ENCODE measurements around the gene CNNM2. TPM values are rescaled to one million over a fixed set of nuclear protein-coding genes. Genes with fewer than 3 reads are reported as not detected.

The CNNM2 gene
- total RNA-seq, 4 donors from 2014 or later, result 9.9 to 21.0 (median 10.5) TPM

DNA sequence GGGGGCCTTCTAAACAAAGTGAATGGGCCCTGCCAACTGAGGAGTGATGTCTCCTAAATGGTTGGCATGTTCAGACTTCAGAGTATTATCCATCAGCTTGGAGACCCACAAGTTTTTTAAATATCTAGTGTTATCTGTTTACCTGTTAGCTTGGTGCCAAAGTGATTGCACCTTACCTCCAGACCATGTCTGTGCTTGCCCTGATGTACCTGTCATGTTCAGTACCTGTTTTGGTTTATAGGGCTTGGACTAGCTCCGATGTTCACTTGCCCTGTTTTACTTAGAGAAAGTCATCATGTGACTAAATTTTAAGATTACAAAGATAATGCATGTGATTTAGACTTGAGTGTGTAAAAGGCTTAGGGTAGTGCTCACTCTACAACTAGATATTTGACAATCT lies 67.7 kb downstream of the CNNM2 start:
- 96 to 97% methylated on average over 1 of the region's 1 CpG for WGBS, 2 donors
- no peaks in the 10 kb centered on the region for H3K36me3 ChIP-seq
- H3K4me1 ChIP-seq, result peaks cover 0 to 18% (median 0%) of the 10 kb centered on the region in 4 donors
- no peak for DNase-seq (ENCODE audit: low spot score in 2 of 2)
- no peak overlapping the region for H3K4me3 ChIP-seq
- H3K9me3 ChIP-seq, result no peaks in the 10 kb centered on the region
- H3K27ac ChIP-seq, result no peak overlapping the region
- TF ChIP-seq EP300 (IDR thresholded peaks at IDR 0.05), result no peak
- TF ChIP-seq POLR2A (IDR thresholded peaks at IDR 0.05), result no peak
- TF ChIP-seq, protein P1, sequence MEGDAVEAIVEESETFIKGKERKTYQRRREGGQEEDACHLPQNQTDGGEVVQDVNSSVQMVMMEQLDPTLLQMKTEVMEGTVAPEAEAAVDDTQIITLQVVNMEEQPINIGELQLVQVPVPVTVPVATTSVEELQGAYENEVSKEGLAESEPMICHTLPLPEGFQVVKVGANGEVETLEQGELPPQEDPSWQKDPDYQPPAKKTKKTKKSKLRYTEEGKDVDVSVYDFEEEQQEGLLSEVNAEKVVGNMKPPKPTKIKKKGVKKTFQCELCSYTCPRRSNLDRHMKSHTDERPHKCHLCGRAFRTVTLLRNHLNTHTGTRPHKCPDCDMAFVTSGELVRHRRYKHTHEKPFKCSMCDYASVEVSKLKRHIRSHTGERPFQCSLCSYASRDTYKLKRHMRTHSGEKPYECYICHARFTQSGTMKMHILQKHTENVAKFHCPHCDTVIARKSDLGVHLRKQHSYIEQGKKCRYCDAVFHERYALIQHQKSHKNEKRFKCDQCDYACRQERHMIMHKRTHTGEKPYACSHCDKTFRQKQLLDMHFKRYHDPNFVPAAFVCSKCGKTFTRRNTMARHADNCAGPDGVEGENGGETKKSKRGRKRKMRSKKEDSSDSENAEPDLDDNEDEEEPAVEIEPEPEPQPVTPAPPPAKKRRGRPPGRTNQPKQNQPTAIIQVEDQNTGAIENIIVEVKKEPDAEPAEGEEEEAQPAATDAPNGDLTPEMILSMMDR (IDR thresholded peaks at IDR 0.05), result no peak
- no peaks in the 10 kb centered on the region for H3K27me3 ChIP-seq

DNA sequence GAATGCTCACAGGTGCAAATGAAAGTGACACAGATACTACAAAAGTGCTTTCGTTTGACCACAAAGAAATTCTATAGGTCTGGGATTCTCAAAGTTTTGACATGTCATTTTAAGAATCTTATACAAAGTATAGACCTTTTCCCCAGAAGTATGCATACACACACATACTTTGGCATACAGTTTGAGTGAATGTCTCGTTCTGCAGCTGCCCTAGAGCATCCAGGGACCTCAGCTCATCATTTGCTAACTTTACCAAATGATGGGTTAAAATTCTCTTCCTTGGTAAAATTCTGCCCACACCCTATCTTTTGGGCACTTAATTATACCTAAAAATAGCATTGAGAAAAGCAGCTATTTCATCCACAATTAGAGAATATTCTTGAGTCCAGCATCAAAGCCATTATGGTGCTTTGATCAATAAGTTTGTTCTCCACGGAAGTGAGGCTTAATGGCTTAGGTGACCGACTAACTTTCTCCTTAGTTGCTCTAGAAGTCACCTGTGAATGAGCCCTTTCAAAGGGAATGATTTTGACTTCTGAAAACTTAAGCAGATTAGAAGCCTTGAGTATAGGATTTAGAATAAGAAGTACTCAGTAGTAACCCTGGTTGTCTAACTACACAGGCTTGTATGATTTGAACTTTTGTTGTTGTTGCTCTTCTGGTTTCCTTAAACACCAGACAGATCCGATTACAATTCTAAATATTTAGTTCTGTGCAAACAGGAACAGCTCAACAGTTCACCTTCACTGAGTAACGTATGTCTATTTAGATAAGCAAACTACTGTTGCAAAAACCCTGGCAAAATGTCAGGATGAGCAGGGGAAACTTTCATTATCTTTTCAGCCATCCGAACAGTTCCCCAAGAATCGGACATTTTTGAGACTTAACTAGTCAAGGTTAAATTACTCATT lies 70.6 kb downstream of the CNNM2 start:
- H3K4me1 ChIP-seq, result peaks cover 0 to 13% (median 0%) of the 10 kb centered on the region in 4 donors
- no peak overlapping the region for H3K4me3 ChIP-seq
- 58 to 59% methylated on average over 8 of the region's 8 CpGs for WGBS, 2 donors
- no peak for DNase-seq (ENCODE audit: low spot score in 2 of 2)
- no peaks in the 10 kb centered on the region for H3K27me3 ChIP-seq
- no peaks in the 10 kb centered on the region for H3K9me3 ChIP-seq
- H3K27ac ChIP-seq, result no peak overlapping the region
- TF ChIP-seq EP300 (IDR thresholded peaks at IDR 0.05) (no peak), POLR2A (IDR thresholded peaks at IDR 0.05) (no peak)
- TF ChIP-seq, protein P1 (IDR thresholded peaks at IDR 0.05), result no peak
- no peaks in the 10 kb centered on the region for H3K36me3 ChIP-seq

DNA sequence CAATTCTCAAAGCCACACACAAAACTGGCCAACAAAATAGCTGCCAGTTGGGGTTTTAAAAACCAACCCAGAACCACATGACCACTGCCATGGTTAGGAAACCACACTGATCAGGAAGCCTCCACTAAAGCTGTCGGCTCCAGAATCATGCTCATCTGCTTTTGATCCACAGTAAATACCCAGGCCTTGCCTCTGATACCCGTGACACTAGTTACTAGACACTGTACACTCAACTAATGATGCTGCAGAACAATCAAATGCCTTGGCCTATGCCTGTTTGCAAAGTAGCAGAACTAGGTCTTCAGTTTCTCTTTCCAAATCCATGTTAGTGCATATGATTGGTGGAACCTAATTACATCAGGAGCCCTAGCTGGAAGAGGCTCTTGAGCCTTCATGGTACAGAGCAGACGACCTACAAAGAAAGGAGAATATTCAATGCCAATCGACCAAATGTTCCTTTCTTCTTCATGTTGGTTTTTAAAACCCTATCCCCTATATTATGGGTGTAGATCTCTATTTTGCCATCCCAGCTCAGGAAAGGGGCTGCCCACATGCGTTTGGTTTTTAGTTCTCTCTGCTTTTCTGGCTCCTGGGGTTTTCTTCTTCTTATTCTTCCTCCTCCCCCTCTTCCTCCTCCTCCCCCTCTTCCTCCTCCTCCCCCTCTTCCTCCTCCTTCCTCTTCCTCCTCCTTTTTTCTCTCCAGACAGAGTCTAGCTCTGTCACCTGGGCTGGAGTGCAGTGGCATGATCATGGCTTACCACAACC lies 76.6 kb downstream of the CNNM2 start:
- no peaks in the 10 kb centered on the region for H3K4me1 ChIP-seq
- H3K9me3 ChIP-seq, result no peaks in the 10 kb centered on the region
- H3K36me3 ChIP-seq, result no peaks in the 10 kb centered on the region
- no peak for DNase-seq (ENCODE audit: low spot score in 2 of 2)
- 80 to 90% methylated on average over 5 of the region's 5 CpGs for WGBS, 2 donors
- TF ChIP-seq, protein P1 (IDR thresholded peaks at IDR 0.05), result no peak
- H3K4me3 ChIP-seq, result no peak overlapping the region
- no peaks in the 10 kb centered on the region for H3K27me3 ChIP-seq
- no peak overlapping the region for H3K27ac ChIP-seq

DNA sequence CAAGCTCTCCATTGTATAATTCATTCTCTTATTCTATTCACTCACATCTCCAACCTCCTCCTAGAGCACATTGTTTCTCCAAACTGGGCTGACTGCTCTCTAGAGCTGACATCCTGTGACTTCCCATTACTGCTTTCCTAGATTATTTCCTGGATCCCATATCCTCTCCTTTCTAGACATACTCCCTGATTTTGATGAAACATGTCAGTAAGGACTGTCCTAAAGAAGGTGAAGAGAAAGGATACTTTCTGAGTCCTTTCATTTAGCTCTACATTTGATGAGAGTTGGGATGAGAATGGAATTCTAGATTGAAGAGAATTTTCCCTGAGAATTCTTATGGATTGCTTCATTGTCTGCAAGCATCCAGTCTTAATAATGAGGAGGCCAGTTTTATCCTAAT lies 78.8 kb downstream of the CNNM2 start:
- no peak for TF ChIP-seq POLR2A (IDR thresholded peaks at IDR 0.05)
- TF ChIP-seq EP300 (IDR thresholded peaks at IDR 0.05), result no peak
- TF ChIP-seq, protein P1 (IDR thresholded peaks at IDR 0.05), result no peak
- DNase-seq (ENCODE audit: low spot score in 2 of 2), result no peak
- no peaks in the 10 kb centered on the region for H3K9me3 ChIP-seq
- H3K27me3 ChIP-seq, result no peaks in the 10 kb centered on the region
- no peak overlapping the region for H3K4me3 ChIP-seq
- H3K27ac ChIP-seq, result no peak overlapping the region
- H3K4me1 ChIP-seq, result no peaks in the 10 kb centered on the region
- H3K36me3 ChIP-seq, result no peaks in the 10 kb centered on the region

DNA sequence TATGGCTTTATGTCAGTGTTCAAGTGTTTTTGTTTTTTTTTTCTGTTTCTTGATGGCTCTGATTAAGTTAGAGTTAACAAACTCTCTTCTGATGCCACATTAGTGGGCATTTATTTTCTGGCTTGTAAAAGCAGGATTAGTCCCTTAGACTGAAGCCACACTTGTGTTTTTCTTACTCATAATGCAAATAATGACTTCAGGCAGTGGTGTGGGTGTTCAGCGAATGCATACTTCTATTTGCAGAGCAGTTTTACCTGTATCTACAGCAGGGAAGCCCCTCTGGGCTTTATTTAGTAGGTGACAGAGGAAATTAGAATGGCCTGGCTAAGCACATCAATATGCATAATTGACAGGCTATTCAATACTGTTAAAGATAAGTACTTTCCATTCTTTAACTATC lies 79.9 kb downstream of the CNNM2 start:
- TF ChIP-seq POLR2A (IDR thresholded peaks at IDR 0.05) (no peak), EP300 (IDR thresholded peaks at IDR 0.05) (no peak)
- TF ChIP-seq, protein P1 (IDR thresholded peaks at IDR 0.05), result no peak
- Histone ChIP-seq H3K27me3 (no peaks in the 10 kb centered on the region), H3K36me3 (no peaks in the 10 kb centered on the region), H3K4me3 (no peak overlapping the region), H3K9me3 (no peaks in the 10 kb centered on the region), H3K27ac (no peak overlapping the region), H3K4me1 (no peaks in the 10 kb centered on the region)
- WGBS, 2 donors, result 78 to 82% methylated on average over 1 of the region's 1 CpG
- DNase-seq (ENCODE audit: low spot score in 2 of 2), result no peak
